H9 (cell line): ENCODE data around the gene B3GNT4. TPM values are rescaled to one million over a fixed set of nuclear protein-coding genes. Genes with fewer than 3 reads are reported as not detected.

Experiments
- DNase-seq: peaks from one replicate; pipeline ENCODE4 v3.0.0-alpha.2; 2017
- H2AFZ ChIP-seq: one replicate; pipeline ENCODE4 v1.6.1; 2013; ENCODE audit warnings: mild to moderate bottlenecking, low read length, control low read depth, moderate library complexity
- H2AK5ac ChIP-seq: 2 replicates; pipeline ENCODE4 v1.6.1; 2013; ENCODE audit warnings: low read length, control low read depth, mixed read lengths; ENCODE audit not compliant: insufficient read length
- H2BK120ac ChIP-seq: one replicate; pipeline ENCODE4 v1.6.1; 2013; ENCODE audit warnings: low read depth, mild to moderate bottlenecking, low read length, control low read depth, inconsistent platforms; ENCODE audit not compliant: poor library complexity, severe bottlenecking
- H2BK12ac ChIP-seq: 2 replicates; pipeline ENCODE4 v1.6.1; 2013; ENCODE audit warnings: low read length, control low read depth, mixed read lengths, low read depth; ENCODE audit not compliant: insufficient read length
- H2BK15ac ChIP-seq: 2 replicates; pipeline ENCODE4 v1.6.1; 2013; ENCODE audit warnings: low read depth, low read length, control low read depth
- H2BK20ac ChIP-seq: one replicate; pipeline ENCODE4 v1.6.1; 2013; ENCODE audit warnings: low read depth, mild to moderate bottlenecking, low read length, control low read depth, inconsistent platforms; ENCODE audit not compliant: poor library complexity, severe bottlenecking
- H2BK5ac ChIP-seq: 2 replicates; pipeline ENCODE4 v1.6.1; 2013; ENCODE audit warnings: low read length, control low read depth, mixed read lengths; ENCODE audit not compliant: insufficient read length
- H3K14ac ChIP-seq: 2 replicates; pipeline ENCODE4 v1.6.1; 2013; ENCODE audit warnings: low read length, control low read depth; ENCODE audit not compliant: insufficient read depth
- H3K18ac ChIP-seq: 2 replicates; pipeline ENCODE4 v1.6.1; 2013; ENCODE audit warnings: low read depth, mild to moderate bottlenecking, mixed read lengths, low read length, control low read depth; ENCODE audit not compliant: insufficient read length
- H3K23ac ChIP-seq: 2 replicates; pipeline ENCODE4 v1.6.1; 2013; ENCODE audit warnings: low read length, control low read depth, mixed read lengths, low read depth; ENCODE audit not compliant: insufficient read length
- H3K23me2 ChIP-seq: 2 replicates; pipeline ENCODE4 v1.6.1; 2013; ENCODE audit warnings: low read depth, mild to moderate bottlenecking, mixed read lengths, low read length, control low read depth; ENCODE audit not compliant: insufficient read length, poor library complexity, severe bottlenecking
- H3K27ac ChIP-seq: 2 replicates; pipeline ENCODE4 v1.5.1; 2013; ENCODE audit warnings: low read length, control low read depth, mixed read lengths, low read depth; ENCODE audit not compliant: insufficient read length
- H3K27me3 ChIP-seq: 2 replicates; pipeline ENCODE4 v1.6.1; 2013; ENCODE audit warnings: low read length, control low read depth, inconsistent platforms; ENCODE audit not compliant: insufficient read depth
- H3K4ac ChIP-seq: 2 replicates; pipeline ENCODE4 v1.6.1; 2013; ENCODE audit warnings: low read depth, mild to moderate bottlenecking, control low read depth, inconsistent platforms, low read length, moderate library complexity
- H3K4me1 ChIP-seq: 2 replicates; pipeline ENCODE4 v1.6.1; 2013; ENCODE audit warnings: low read length, control low read depth, inconsistent platforms; ENCODE audit not compliant: insufficient read depth
- H3K4me2 ChIP-seq: 2 replicates; pipeline ENCODE4 v1.6.1; 2013; ENCODE audit warnings: low read length, control low read depth, mixed read lengths; ENCODE audit not compliant: insufficient read length, insufficient read depth
- H3K56ac ChIP-seq: 2 replicates; pipeline ENCODE4 v1.6.1; 2013; ENCODE audit warnings: low read depth, mild to moderate bottlenecking, mixed read lengths, low read length, control low read depth; ENCODE audit not compliant: insufficient read length
- H3K79me1 ChIP-seq: 2 replicates; pipeline ENCODE4 v1.6.1; 2013; ENCODE audit warnings: low read depth, mild to moderate bottlenecking, moderate library complexity, low read length, control low read depth, inconsistent platforms; ENCODE audit not compliant: insufficient read depth, poor library complexity, severe bottlenecking
- H3K79me2 ChIP-seq: 2 replicates; pipeline ENCODE4 v1.6.1; 2013; ENCODE audit warnings: low read length, control low read depth, inconsistent platforms; ENCODE audit not compliant: insufficient read depth
- H3K9ac ChIP-seq: 2 replicates; pipeline ENCODE4 v1.6.1; 2013; ENCODE audit warnings: low read length, control low read depth, mixed read lengths; ENCODE audit not compliant: insufficient read length; ENCODE audit errors: extremely low read depth
- H3K9me3 ChIP-seq: one replicate; pipeline ENCODE4 v1.6.1; 2013; ENCODE audit warnings: low read depth, low read length, inconsistent platforms; ENCODE audit not compliant: control insufficient read depth
- H3T11ph ChIP-seq: one replicate; pipeline ENCODE4 v1.6.1; 2013; ENCODE audit warnings: mild to moderate bottlenecking, low read length, control low read depth, inconsistent platforms
- H4K20me1 ChIP-seq: one replicate; pipeline ENCODE4 v1.6.1; 2013; ENCODE audit not compliant: control insufficient read depth, insufficient read length, insufficient read depth
- H4K5ac ChIP-seq: 2 replicates; pipeline ENCODE4 v1.6.1; 2013; ENCODE audit warnings: low read depth, mild to moderate bottlenecking, mixed read lengths, low read length, control low read depth; ENCODE audit not compliant: insufficient read length
- H4K8ac ChIP-seq: replicated peaks from 2 replicates; pipeline ENCODE4 v1.6.1; 2013; ENCODE audit warnings: low read length, control low read depth, mixed read lengths, low read depth; ENCODE audit not compliant: insufficient read length
- H4K91ac ChIP-seq: 2 replicates; pipeline ENCODE4 v1.6.1; 2013; ENCODE audit warnings: low read depth, mild to moderate bottlenecking, moderate library complexity, mixed read lengths, low read length, control low read depth; ENCODE audit not compliant: insufficient read length
- H3K27ac Mint-ChIP-seq, 3 experiments: 2 replicates in 2 of 3; 3 replicates in 1 of 3; pipeline ENCODE4 v1.8.0; 2020 to 2021; ENCODE audit warnings: mixed read lengths in 3 of 3, mild to moderate bottlenecking in 1 of 3, moderate library complexity in 1 of 3
- H3K27me3 Mint-ChIP-seq: 2 replicates; pipeline ENCODE4 v1.8.0; 2021; ENCODE audit warnings: low read depth, mild to moderate bottlenecking, moderate library complexity, mixed read lengths
- H3K36me3 Mint-ChIP-seq, 3 experiments: 2 replicates in 2 of 3; 3 replicates in 1 of 3; pipeline ENCODE4 v1.8.0; 2020 to 2021; ENCODE audit warnings: low read depth in 3 of 3, mixed read lengths in 3 of 3; ENCODE audit not compliant: insufficient read depth in 1 of 3
- H3K4me1 Mint-ChIP-seq, 2 experiments: 2 replicates each; pipeline ENCODE4 v1.8.0; 2020; ENCODE audit warnings: mixed read lengths in 2 of 2
- H3K4me3 Mint-ChIP-seq, 2 experiments: 2 replicates in 1 of 2; 3 replicates in 1 of 2; pipeline ENCODE4 v1.8.0; 2020 to 2021; ENCODE audit warnings: mild to moderate bottlenecking in 2 of 2, mixed read lengths in 2 of 2, moderate library complexity in 1 of 2
- H3K9me3 Mint-ChIP-seq, 2 experiments: 2 replicates in 1 of 2; 3 replicates in 1 of 2; pipeline ENCODE4 v1.8.0; 2020; ENCODE audit warnings: mild to moderate bottlenecking in 2 of 2, mixed read lengths in 2 of 2, moderate library complexity in 1 of 2
- CTCF ChIP-seq: fragments of 200-600 bp; sonication (generic); conservative IDR thresholded peaks from 3 replicates; pipeline ENCODE4 v1.8.0; 2021; ENCODE audit warnings: antibody characterized with exemption, mild to moderate bottlenecking
- WGBS: extraction: QIAGEN DNeasy Blood & Tissue Kit; methylation state at CpG from one replicate; pipeline ENCODE4 v1.1.7; 2013; ENCODE audit warnings: missing lambda C conversion rate, low lambda C conversion rate, mixed read lengths; ENCODE audit not compliant: insufficient read length; ENCODE audit errors: extremely low coverage; 5-methylcytosine and 5-hydroxymethylcytosine counted together
- total RNA-seq: library from RNA; stranded (reverse); gene quantifications from 2 replicates; pipeline ENCODE4 v1.2.1, GENCODE V29; 2021

B3GNT4 gene
- total RNA-seq, 1 experiment from 2014 or later, result 1.0 TPM

GRCh38 chr12:122184517-122184916, 19.0 kb upstream of the B3GNT4 start:
- Histone ChIP-seq H3K27me3 (no peaks in the 10 kb centered on the region), H3K4me2 (no peak overlapping the region), H4K8ac (no peak overlapping the region), H3T11ph (no peak overlapping the region), H3K4me1 (no peaks in the 10 kb centered on the region), H3K56ac (no peak overlapping the region), H4K5ac (no peak overlapping the region), H3K79me1 (no peaks in the 10 kb centered on the region), H3K18ac (no peak overlapping the region), H2AFZ (no peak overlapping the region), H2BK5ac (no peak overlapping the region), H4K91ac (no peak overlapping the region), H3K79me2 (no peaks in the 10 kb centered on the region), H4K20me1 (peaks cover 3% of the 10 kb centered on the region), H2AK5ac (no peak overlapping the region), H2BK120ac (no peak overlapping the region), H2BK15ac (no peak overlapping the region), H2BK12ac (no peak overlapping the region), H3K14ac (no peak overlapping the region), H3K4ac (no peak overlapping the region), H2BK20ac (no peak overlapping the region), H3K9ac (no peak overlapping the region), H3K9me3 (no peaks in the 10 kb centered on the region), H3K27ac (no peak overlapping the region), H3K23me2 (no peaks in the 10 kb centered on the region), H3K23ac (no peak overlapping the region)
- Mint-ChIP-seq H3K27ac (no peak overlapping the region), H3K4me1 (peaks cover 3 to 8% of the 10 kb centered on the region in 2 experiments; a peak in 2 of 4 replicates), H3K9me3 (no peaks in the 10 kb centered on the region; a peak in 1 of 5 replicates), H3K36me3 (no peaks in the 10 kb centered on the region; a peak in 1 of 7 replicates), H3K27me3 (peaks cover 29% of the 10 kb centered on the region), H3K4me3 (peak overlapping the region in 1 of 2 experiments; percentile 4; a peak in 2 of 5 replicates)
- TF ChIP-seq CTCF, result no peak
- WGBS, result no CpG with 5 or more reads among the region's 18 CpGs
- no peak for DNase-seq
